H1 (cell line): ENCODE measurements around the gene CDT1. TPM values are rescaled to one million over a fixed set of nuclear protein-coding genes. Genes with fewer than 3 reads are reported as not detected.
A peak's percentile ranks its signal among the peaks of the same experiment; 100 is the strongest.

Experiments used
- CTCF ChIA-PET: fragments of 300-600 bp; sonication (Branson Sonifier 250); formaldehyde crosslinking; loops from one replicate; lab custom pipeline; 2021; ENCODE audit not compliant: partially characterized antibody; lab: Charles Lee
- POLR2A ChIA-PET: fragments of 300-600 bp; sonication (Branson Sonifier 250); formaldehyde crosslinking; loops from one replicate; lab custom pipeline; 2021; ENCODE audit warnings: inconsistent platforms; ENCODE audit not compliant: partially characterized antibody; lab: Charles Lee
- DNase-seq, 2 experiments: peaks; one replicate each; pipeline versions ENCODE4 v3.0.0 to v3.0.0-alpha.2; 2010 to 2022; ENCODE audit warnings: low spot score in 2 of 2, low read depth in 1 of 2, mixed read lengths in 1 of 2
- FAIRE-seq: peaks from 2 replicates; lab custom pipeline; 2011; peaks lifted over from hg19 to GRCh38; lab: Jason Lieb, UNC
- H2AFZ ChIP-seq: 2 replicates; pipeline ENCODE4 v1.8.1; 2012; ENCODE audit warnings: low read length, inconsistent platforms
- H2AK5ac ChIP-seq: 2 replicates; pipeline ENCODE4 v1.6.1; 2013; ENCODE audit warnings: low read depth, low read length
- H2BK120ac ChIP-seq: replicated peaks from 2 replicates; pipeline ENCODE3; 2013; ENCODE audit warnings: low read depth, low read length, inconsistent platforms
- H2BK12ac ChIP-seq: 2 replicates; pipeline ENCODE4 v1.6.1; 2013; ENCODE audit warnings: low read depth, low read length
- H2BK15ac ChIP-seq: 2 replicates; pipeline ENCODE4 v1.6.1; 2013; ENCODE audit warnings: low read length
- H2BK20ac ChIP-seq: 2 replicates; pipeline ENCODE4 v1.6.1; 2013; ENCODE audit warnings: low read length
- H2BK5ac ChIP-seq: 2 replicates; pipeline ENCODE4 v1.6.1; 2013; ENCODE audit warnings: low read depth, low read length
- H3K14ac ChIP-seq: 2 replicates; pipeline ENCODE4 v1.6.1; 2013; ENCODE audit warnings: inconsistent platforms; ENCODE audit not compliant: insufficient read length
- H3K18ac ChIP-seq: 2 replicates; pipeline ENCODE4 v1.6.1; 2013; ENCODE audit warnings: low read length; ENCODE audit errors: extremely low read depth
- H3K23ac ChIP-seq: 2 replicates; pipeline ENCODE4 v1.6.1; 2013; ENCODE audit warnings: inconsistent platforms; ENCODE audit not compliant: insufficient read length
- H3K23me2 ChIP-seq: 2 replicates; pipeline ENCODE4 v1.6.1; 2013; ENCODE audit warnings: low read depth, low read length
- H3K27ac ChIP-seq: 2 replicates; pipeline ENCODE4 v1.6.1; 2011; ENCODE audit warnings: low read depth, low read length, inconsistent platforms
- H3K27me3 ChIP-seq, 4 experiments: replicated peaks in 1 of 4; 1 replicate in 1 of 4; 2 replicates in 3 of 4; pipeline versions ENCODE4 v1.6.1 to v1.8.1; 2011 to 2013; ENCODE audit warnings: low read length in 3 of 4, mild to moderate bottlenecking in 3 of 4, inconsistent platforms in 2 of 4, mixed read lengths in 2 of 4, moderate library complexity in 1 of 4; ENCODE audit not compliant: control insufficient read depth in 3 of 4, insufficient read depth in 3 of 4; ENCODE audit errors: extremely low read depth in 1 of 4
- H3K36me3 ChIP-seq, 4 experiments: 2 replicates each; pipeline versions ENCODE4 v1.6.1 to v1.8.1; 2011 to 2013; ENCODE audit warnings: mild to moderate bottlenecking in 4 of 4, low read length in 3 of 4, moderate library complexity in 2 of 4, control low read depth in 1 of 4, inconsistent platforms in 1 of 4; ENCODE audit not compliant: insufficient read depth in 4 of 4, control insufficient read depth in 2 of 4
- H3K4ac ChIP-seq: replicated peaks from 2 replicates; pipeline ENCODE3; 2013; ENCODE audit warnings: low read length, low read depth, mixed read lengths, inconsistent platforms; ENCODE audit not compliant: insufficient read length
- H3K4me1 ChIP-seq, 4 experiments: replicated peaks in 1 of 4; 1 replicate in 1 of 4; 2 replicates in 3 of 4; pipeline versions ENCODE4 v1.6.1 to v1.8.1; 2011 to 2013; ENCODE audit warnings: low read length in 3 of 4, inconsistent platforms in 2 of 4, mixed read lengths in 1 of 4; ENCODE audit not compliant: insufficient read depth in 4 of 4, control insufficient read depth in 3 of 4
- H3K4me2 ChIP-seq, 2 experiments: 2 replicates each; pipeline versions ENCODE4 v1.6.1 to v1.8.1; 2011 to 2013; ENCODE audit warnings: low read depth in 2 of 2, low read length in 2 of 2, control low read depth in 1 of 2, inconsistent platforms in 1 of 2, mild to moderate bottlenecking in 1 of 2; ENCODE audit not compliant: insufficient read depth in 1 of 2
- H3K4me3 ChIP-seq, 4 experiments: fragments of 200-600, 300-600 bp in 1 of 4; sonication (generic), shearing (Covaris generic), sonication (Bioruptor Twin) in 1 of 4; 2 replicates each; pipeline versions ENCODE4 v1.5.1 to v1.8.1; 2011 to 2016; ENCODE audit warnings: low read length in 4 of 4, low read depth in 3 of 4, control low read depth in 2 of 4, inconsistent platforms in 2 of 4, mild to moderate bottlenecking in 2 of 4, mixed read lengths in 1 of 4, moderate library complexity in 1 of 4; ENCODE audit not compliant: insufficient read depth in 2 of 4; ENCODE audit errors: extremely low read depth in 1 of 4
- H3K56ac ChIP-seq: replicated peaks from 2 replicates; pipeline ENCODE3; 2013; ENCODE audit warnings: low read depth, mild to moderate bottlenecking, mixed read lengths, low read length, inconsistent platforms; ENCODE audit not compliant: insufficient read length
- H3K79me1 ChIP-seq: 2 replicates; pipeline ENCODE4 v1.6.1; 2013; ENCODE audit warnings: low read depth, low read length, control low read depth
- H3K79me2 ChIP-seq, 2 experiments: 2 replicates each; pipeline versions ENCODE4 v1.6.1 to v1.8.1; 2012 to 2013; ENCODE audit warnings: low read length in 2 of 2, mild to moderate bottlenecking in 2 of 2, inconsistent platforms in 1 of 2; ENCODE audit not compliant: insufficient read depth in 2 of 2, control insufficient read depth in 1 of 2
- H3K9ac ChIP-seq, 4 experiments: replicated peaks in 1 of 4; 1 replicate in 1 of 4; 2 replicates in 3 of 4; pipeline versions ENCODE4 v1.6.1 to v1.8.1; 2011 to 2013; ENCODE audit warnings: low read depth in 3 of 4, low read length in 3 of 4, control low read depth in 2 of 4, mild to moderate bottlenecking in 2 of 4, moderate library complexity in 2 of 4, inconsistent platforms in 1 of 4; ENCODE audit errors: extremely low read depth in 1 of 4
- H3K9me3 ChIP-seq, 2 experiments: 2 replicates each; pipeline versions ENCODE4 v1.6.1 to v1.8.1; 2012 to 2013; ENCODE audit warnings: mild to moderate bottlenecking in 2 of 2, moderate library complexity in 2 of 2, control low read depth in 1 of 2, inconsistent platforms in 1 of 2, low read depth in 1 of 2, low read length in 1 of 2, mixed read lengths in 1 of 2; ENCODE audit not compliant: insufficient read depth in 2 of 2
- H4K20me1 ChIP-seq, 2 experiments: replicated peaks in 1 of 2; 2 replicates each; pipeline versions ENCODE3 to v1.8.1; 2011 to 2013; ENCODE audit warnings: inconsistent platforms in 2 of 2, low read length in 2 of 2, mild to moderate bottlenecking in 1 of 2; ENCODE audit not compliant: insufficient read depth in 2 of 2, control insufficient read depth in 1 of 2
- H4K5ac ChIP-seq: 2 replicates; pipeline ENCODE4 v1.6.1; 2013; ENCODE audit warnings: low read length, low read depth, mixed read lengths, inconsistent platforms; ENCODE audit not compliant: insufficient read length
- H4K8ac ChIP-seq: 2 replicates; pipeline ENCODE4 v1.8.0; 2013; ENCODE audit warnings: mild to moderate bottlenecking, moderate library complexity, low read length, inconsistent platforms; ENCODE audit not compliant: insufficient read depth; ENCODE audit errors: extremely low read depth
- H4K91ac ChIP-seq: replicated peaks from 2 replicates; pipeline ENCODE3; 2013; ENCODE audit warnings: low read length, mixed read lengths, inconsistent platforms; ENCODE audit not compliant: insufficient read length
- EGR1 ChIP-seq: IDR thresholded peaks from 2 replicates; pipeline ENCODE4 v1.6.1; 2011; ENCODE audit warnings: low read depth, low read length, borderline replicate concordance
- GTF2F1 ChIP-seq: IDR thresholded peaks from 2 replicates; pipeline ENCODE4 v1.6.1; 2012; ENCODE audit warnings: low read depth, low read length, improper control_type of control experiment, borderline replicate concordance
- KDM4A ChIP-seq: IDR thresholded peaks from one replicate; pipeline ENCODE4 v1.7.1; 2012; ENCODE audit warnings: low read depth, mild to moderate bottlenecking, moderate library complexity, low read length, inconsistent platforms; ENCODE audit not compliant: severe bottlenecking
- NRF1 ChIP-seq: IDR thresholded peaks from 2 replicates; pipeline ENCODE4 v1.6.1; 2011; ENCODE audit warnings: mild to moderate bottlenecking, low read depth, low read length, improper control_type of control experiment
- PHF8 ChIP-seq: fragments of 200-600 bp; sonication (generic); conservative IDR thresholded peaks from 2 replicates; pipeline ENCODE4 v1.7.1; 2012; ENCODE audit warnings: low read depth, mild to moderate bottlenecking, inconsistent platforms, low read length, moderate library complexity
- SIN3A ChIP-seq, 2 experiments: IDR thresholded peaks in 1 of 2; conservative IDR thresholded peaks in 1 of 2; 2 replicates each; pipeline ENCODE4 v1.6.1; 2011 to 2012; ENCODE audit warnings: low read length in 2 of 2, improper control_type of control experiment in 1 of 2, low read depth in 1 of 2, mild to moderate bottlenecking in 1 of 2
- SIX5 ChIP-seq: IDR thresholded peaks from 2 replicates; pipeline ENCODE4 v1.6.1; 2011; ENCODE audit warnings: mild to moderate bottlenecking, low read depth, low read length
- YY1 ChIP-seq: IDR thresholded peaks from 2 replicates; pipeline ENCODE4 v1.6.1; 2011; ENCODE audit warnings: low read depth, mild to moderate bottlenecking, low read length
- WGBS, 2 experiments: shearing (Covaris generic) in 1 of 2; methylation state at CpG; one replicate each; pipeline versions ENCODE4 v1.1.6 to v1.1.7; 2013 to 2015; ENCODE audit warnings: low lambda C conversion rate in 2 of 2, mixed read lengths in 2 of 2, inconsistent platforms in 1 of 2, low coverage in 1 of 2, missing lambda C conversion rate in 1 of 2; ENCODE audit not compliant: insufficient replicate concordance in 2 of 2, insufficient coverage in 1 of 2, insufficient read length in 1 of 2; ENCODE audit errors: extremely low coverage in 1 of 2, missing lambda C conversion rate in 1 of 2; 5-methylcytosine and 5-hydroxymethylcytosine counted together
- polyA plus RNA-seq, 7 experiments: library from polyadenylated mRNA; depleted of rRNA in 3 of 7; stranded (reverse) in 5 of 7; unstranded in 2 of 7; fragments of >200 nt in 5 of 7; fragments of 200-250 nt in 2 of 7; gene quantifications; 1 replicate in 5 of 7; 2 replicates in 1 of 7; 4 replicates in 1 of 7; pipeline versions ENCODE4 v1.2.1 to v1.2.3, GENCODE V29; 2011 to 2013; ENCODE audit warnings: missing spikeins in 2 of 7, mixed read lengths in 2 of 7
- total RNA-seq: library from RNA; stranded (reverse); fragmentation: NEBNext Ultra II Directional; extraction: Animal tissue kit (Norgen Biotek cat#: 25700); gene quantifications from 2 replicates; pipeline ENCODE4 v1.2.1, GENCODE V29; 2021

The CDT1 gene
- total and polyA plus RNA-seq, 2 of the 8 experiments (the other 6 are each of a cell fraction or from before 2014, with no cell fraction given) = 76.7 to 95.4 TPM

DNA sequence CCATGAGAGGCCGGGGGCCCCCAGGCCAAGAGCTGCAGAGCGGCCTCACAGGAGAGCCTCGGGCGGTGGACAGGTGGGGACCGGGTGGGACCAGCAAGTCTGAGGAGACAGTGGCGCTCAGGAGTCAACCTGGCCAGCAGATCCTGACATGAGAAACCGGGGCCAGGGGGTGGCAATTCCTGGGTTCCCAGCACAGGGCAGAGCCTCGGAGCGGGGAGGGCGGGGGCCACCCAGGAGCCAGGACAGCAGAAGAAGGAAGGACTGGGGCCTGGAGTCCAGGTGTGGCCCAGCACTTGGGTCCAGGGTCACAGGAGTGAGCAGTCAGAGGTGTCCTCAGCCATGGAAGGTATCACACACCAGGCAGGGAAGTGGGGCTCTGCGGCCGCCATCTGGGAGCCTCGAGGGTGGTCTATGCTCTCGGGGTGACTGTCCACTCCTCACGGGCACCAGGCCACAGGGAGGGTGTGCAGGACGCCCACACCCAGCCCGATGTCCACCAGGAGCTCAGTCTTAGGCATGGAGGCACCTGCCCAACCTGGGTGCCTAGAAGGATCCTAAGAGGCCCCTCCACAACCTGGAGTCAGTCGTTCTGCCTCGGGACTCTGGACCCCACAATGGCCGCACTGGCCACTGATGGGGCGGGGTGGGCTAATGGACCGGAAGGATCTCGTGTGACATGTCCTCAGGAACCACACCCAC lies 47.7 kb upstream of the CDT1 start:
- Histone ChIP-seq H3K23ac (no peak overlapping the region), H3K4me1 (peaks cover 0 to 20% (median 7%) of the 10 kb centered on the region in 4 experiments; a peak in 4 of 7 replicates), H2BK20ac (no peak overlapping the region), H2BK120ac (no peak overlapping the region), H4K20me1 (peaks cover 0 to 2% of the 10 kb centered on the region in 2 experiments), H3K14ac (no peak overlapping the region), H2BK15ac (no peak overlapping the region), H2BK12ac (no peak overlapping the region), H3K4ac (no peak overlapping the region), H3K4me3 (no peak overlapping the region), H2AK5ac (no peak overlapping the region), H4K8ac (peak overlapping the region; percentile 43; the same call in 1 of the 2 replicates), H3K56ac (no peak overlapping the region), H3K9me3 (no peaks in the 10 kb centered on the region), H2BK5ac (peak overlapping the region; percentile 18; the same call in 1 of the 2 replicates), H2AFZ (no peak overlapping the region), H4K5ac (no peak overlapping the region), H3K4me2 (no peak overlapping the region), H3K18ac (no peak overlapping the region; the same call in 1 of the 2 replicates), H3K9ac (no peak overlapping the region), H3K27ac (no peak overlapping the region), H3K27me3 (no peaks in the 10 kb centered on the region), H3K79me1 (peaks cover 2% of the 10 kb centered on the region; the same call in 1 of the 2 replicates), H3K23me2 (no peaks in the 10 kb centered on the region), H4K91ac (no peak overlapping the region), H3K79me2 (no peaks in the 10 kb centered on the region; a peak in 1 of 4 replicates), H3K36me3 (no peaks in the 10 kb centered on the region)
- no peak for TF ChIP-seq EGR1
- no peak for TF ChIP-seq YY1
- TF ChIP-seq GTF2F1 = no peak
- no peak for TF ChIP-seq KDM4A
- no peak for TF ChIP-seq SIX5
- no peak for TF ChIP-seq SIN3A (conservative IDR thresholded peaks at IDR 0.05 in 1 of 2, IDR thresholded peaks at IDR 0.05 in 1 of 2; ENCODE audit: low read depth in 1 of 2, low read length in 2 of 2)
- TF ChIP-seq NRF1 = no peak
- TF ChIP-seq PHF8 = no peak
- FAIRE-seq (no peak), DNase-seq (no peak)
- POLR2A ChIA-PET = interaction anchor here (1.0 to 2.9 kb wide), 3 partner anchors 10 to 54 kb away, joined by 4 to 13 read pairs (median 4); partner anchors contain the start of gene APRT
- 89% methylated on average over 20 of the region's 23 CpGs; no CpG with 5 or more reads in 1 of the 2 experiments for WGBS, 2 experiments
- CTCF ChIA-PET = interaction anchor here (1.1 to 25.0 kb wide), 7 partner anchors 10 to 53 kb away, joined by 3 to 251 read pairs (median 15); no protein-coding TSS in a partner anchor
